Activated CD4-positive, alpha-beta memory T cell treated with anti-CD3 and anti-CD28 coated beads, Interleukin-2, amount 10 ng/mL, durations not matched to agents 7 days and 5 days (primary cell): Measurements from ENCODE around the gene DGKZ. TPM values are rescaled to one million over a fixed set of nuclear protein-coding genes. Genes with fewer than 3 reads are reported as not detected.

Experiments used
- CTCF ChIA-PET: fragments of 350-600 bp; sonication (Branson Sonifier 250); formaldehyde crosslinking; loops from one replicate; lab custom pipeline; 2021; ENCODE audit warnings: antibody characterized with exemption, inconsistent platforms; lab: Charles Lee
- POLR2A ChIA-PET: fragments of 350-600 bp; sonication (Branson Sonifier 250); formaldehyde crosslinking; loops from one replicate; lab custom pipeline; 2021; ENCODE audit warnings: antibody characterized with exemption; lab: Charles Lee
- DNase-seq: peaks from one replicate; pipeline ENCODE4 v3.0.0-alpha.2; 2020
- H3K27ac Mint-ChIP-seq: one replicate; pipeline ENCODE4 v1.8.0; 2021; ENCODE audit warnings: mild to moderate bottlenecking, mixed read lengths
- H3K27me3 Mint-ChIP-seq: one replicate; pipeline ENCODE4 v1.8.0; 2021; ENCODE audit warnings: mixed read lengths
- H3K36me3 Mint-ChIP-seq: one replicate; pipeline ENCODE4 v1.8.0; 2021; ENCODE audit warnings: low read depth, mixed read lengths
- H3K4me1 Mint-ChIP-seq: one replicate; pipeline ENCODE4 v1.8.0; 2021; ENCODE audit warnings: mixed read lengths
- H3K4me3 Mint-ChIP-seq: one replicate; pipeline ENCODE4 v1.8.0; 2021; ENCODE audit warnings: mild to moderate bottlenecking, mixed read lengths
- H3K9me3 Mint-ChIP-seq: one replicate; pipeline ENCODE4 v1.8.0; 2021; ENCODE audit warnings: mixed read lengths
- total RNA-seq, 2 experiments: library from RNA; stranded (reverse); gene quantifications; one replicate each; pipeline ENCODE4 v1.2.3, GENCODE V29; 2021

DGKZ gene
- total RNA-seq, 2 experiments from 2014 or later: 141 to 143 TPM

DNA sequence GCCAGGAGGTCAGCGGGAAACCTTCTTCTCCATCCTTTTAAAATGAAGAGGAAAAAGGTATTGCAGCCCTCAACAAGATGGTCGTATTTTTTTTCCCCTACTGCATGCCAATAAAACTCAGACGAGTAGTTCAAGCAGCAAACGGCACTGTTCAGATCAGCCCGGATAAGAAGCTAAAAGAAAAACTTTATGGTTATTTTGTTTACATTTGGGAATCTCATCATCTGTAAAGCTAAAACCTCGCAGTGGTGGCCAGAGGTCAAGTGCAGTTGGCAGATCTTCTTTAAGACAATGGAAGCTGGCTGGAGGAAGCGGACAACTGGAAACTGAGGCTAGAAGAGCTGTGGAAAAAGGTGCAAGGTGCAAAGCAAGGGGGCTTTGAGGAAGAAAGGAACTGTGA is 75.3 kb downstream of the DGKZ start:
- H3K27ac Mint-ChIP-seq: no peak overlapping the region
- POLR2A ChIA-PET: no interaction called here
- CTCF ChIA-PET: no interaction called here
- H3K4me1 Mint-ChIP-seq: no peaks in the 10 kb centered on the region
- peaks cover under 1% of the 10 kb centered on the region for H3K36me3 Mint-ChIP-seq
- no peak overlapping the region for H3K4me3 Mint-ChIP-seq
- H3K9me3 Mint-ChIP-seq: no peaks in the 10 kb centered on the region
- DNase-seq: no peak
- H3K27me3 Mint-ChIP-seq: no peaks in the 10 kb centered on the region

DNA sequence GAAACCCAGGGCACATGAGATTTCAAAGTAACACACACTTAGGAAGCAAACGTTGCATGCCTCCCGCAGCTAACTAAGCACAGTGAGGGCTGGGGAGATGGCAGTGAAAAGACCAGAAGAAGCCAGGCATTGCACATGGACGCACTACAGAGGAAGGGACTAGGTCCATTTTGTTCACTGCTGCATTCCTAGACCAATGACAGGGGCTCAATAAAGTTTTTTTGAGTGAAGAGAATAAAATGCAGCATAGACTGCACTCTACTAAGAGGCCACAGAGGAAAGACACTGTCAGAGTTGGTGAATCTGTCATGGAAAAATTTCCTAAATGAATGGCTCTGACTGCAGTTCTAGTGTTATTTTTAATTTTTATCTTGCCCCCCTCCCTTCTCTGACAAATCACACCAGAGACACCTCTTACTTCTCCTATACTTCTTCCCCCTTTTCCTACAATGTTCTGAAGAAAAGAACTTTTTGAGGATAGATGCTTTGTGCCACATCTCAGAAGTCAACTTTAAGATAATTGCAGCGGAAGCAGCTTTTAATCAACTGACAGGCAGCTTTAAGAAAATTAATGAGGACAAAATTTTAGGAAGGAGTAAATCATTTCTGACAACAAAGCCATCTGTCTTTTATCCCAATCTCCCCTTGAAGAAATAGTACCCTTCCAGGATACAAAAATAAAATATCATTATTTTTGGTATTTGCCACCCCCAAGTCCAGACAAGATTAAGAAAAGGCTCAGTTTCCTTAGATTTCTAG is 79.1 kb downstream of the DGKZ start:
- ChIA-PET CTCF (no interaction called here), POLR2A (no interaction called here)
- no peak overlapping the region for H3K4me3 Mint-ChIP-seq
- peaks cover 8% of the 10 kb centered on the region for H3K36me3 Mint-ChIP-seq
- H3K9me3 Mint-ChIP-seq: no peaks in the 10 kb centered on the region
- H3K27ac Mint-ChIP-seq: no peak overlapping the region
- no peaks in the 10 kb centered on the region for H3K4me1 Mint-ChIP-seq
- no peak for DNase-seq
- no peaks in the 10 kb centered on the region for H3K27me3 Mint-ChIP-seq

DNA sequence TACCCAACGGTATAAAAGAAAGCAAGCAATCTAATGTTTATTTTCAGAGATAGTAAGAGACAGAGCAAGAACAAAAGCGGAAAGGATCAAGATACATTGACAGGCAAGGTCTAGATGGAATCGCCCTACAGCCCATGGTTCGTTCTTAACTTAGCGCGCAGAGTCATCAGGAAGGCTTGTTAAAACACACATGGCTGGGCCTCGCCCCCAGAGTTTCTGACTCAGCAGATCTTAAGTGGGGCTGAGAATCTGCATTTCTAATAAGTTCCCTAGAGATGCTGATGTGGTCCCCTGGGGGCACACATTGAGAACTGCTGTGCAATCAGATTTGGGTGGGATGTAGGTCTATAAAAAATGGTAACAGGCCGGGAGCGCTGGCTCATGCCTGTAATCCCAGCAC is 80.1 kb downstream of the DGKZ start:
- Mint-ChIP-seq H3K36me3 (peaks cover 13% of the 10 kb centered on the region), H3K9me3 (no peaks in the 10 kb centered on the region), H3K4me1 (no peaks in the 10 kb centered on the region), H3K4me3 (no peak overlapping the region), H3K27ac (no peak overlapping the region), H3K27me3 (no peaks in the 10 kb centered on the region)
- ChIA-PET POLR2A (no interaction called here), CTCF (no interaction called here)
- DNase-seq: no peak

DNA sequence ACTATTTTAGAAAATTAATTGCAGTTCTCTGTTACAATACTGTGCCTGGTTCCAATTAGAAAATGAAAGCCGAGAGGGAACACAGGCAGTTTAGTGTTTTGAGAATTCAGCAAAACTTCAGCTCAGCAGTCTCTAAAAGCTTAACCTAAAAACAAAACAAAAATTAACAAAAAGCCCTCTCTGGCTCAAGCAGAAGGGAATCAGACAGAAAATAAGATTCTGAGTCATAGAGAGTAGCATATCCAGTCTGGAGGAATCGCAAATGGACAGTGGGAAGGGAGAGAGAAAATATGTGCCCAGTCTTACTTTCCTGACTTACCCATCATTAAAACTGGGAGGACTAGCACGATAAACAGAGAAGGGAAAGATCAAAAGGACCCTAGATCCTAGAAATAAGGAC is 82.5 kb downstream of the DGKZ start:
- no peaks in the 10 kb centered on the region for H3K9me3 Mint-ChIP-seq
- ChIA-PET CTCF (no interaction called here), POLR2A (no interaction called here)
- no peak for DNase-seq
- no peaks in the 10 kb centered on the region for H3K27me3 Mint-ChIP-seq
- no peaks in the 10 kb centered on the region for H3K4me1 Mint-ChIP-seq
- H3K27ac Mint-ChIP-seq: no peak overlapping the region
- H3K4me3 Mint-ChIP-seq: no peak overlapping the region
- peaks cover 24% of the 10 kb centered on the region for H3K36me3 Mint-ChIP-seq

Other genes with a start within 250 kb of the DGKZ start
- gene PHF21A, start 226.0 kb upstream of the DGKZ start, total RNA-seq: 10 to 100 TPM; 52.6 to 56.9 TPM
- not detected for gene CREB3L1, start 69.8 kb upstream of the DGKZ start, total RNA-seq
- gene MDK, start 34.2 kb downstream of the DGKZ start, total RNA-seq: 1 to 10 TPM; 3.5 to 4.1 TPM
- under 1 TPM; 0.30 to 0.38 TPM for gene CHRM4, start 44.3 kb downstream of the DGKZ start, total RNA-seq
- gene AMBRA1, start 246.6 kb downstream of the DGKZ start, total RNA-seq: 10 to 100 TPM; 34.6 to 35.5 TPM